ENCODE data around the gene CPED1. TPM values are rescaled to one million over a fixed set of nuclear protein-coding genes. Genes with fewer than 3 reads are reported as not detected.

Gene CPED1
- total and polyA plus RNA-seq, 4 experiments from 2014 or later: 0.32 TPM; not detected in 3

GRCh38 chr7:121172484-121172883 lies 184.0 kb downstream of the CPED1 start:
- no peak for DNase-seq
- Mint-ChIP-seq H3K9me3 (peaks cover 0 to 2% (median 0%) of the 10 kb centered on the region in 8 donors), H3K4me1 (no peaks in the 10 kb centered on the region), H3K27ac (no peak overlapping the region), H3K4me3 (no peak overlapping the region), H3K36me3 (no peaks in the 10 kb centered on the region), H3K27me3 (peaks cover 3 to 8% of the 10 kb centered on the region in 2 donors)
- Histone ChIP-seq H3K27ac (ENCODE audit: low read depth, low read length) (no peak overlapping the region), H3K9me3 (ENCODE audit: control insufficient read depth in 1 of 2, low read length in 2 of 2) (no peaks in the 10 kb centered on the region), H3K27me3 (ENCODE audit: insufficient read depth, low read length) (no peaks in the 10 kb centered on the region), H3K36me3 (ENCODE audit: insufficient read depth, low read length) (no peaks in the 10 kb centered on the region), H3K4me3 (ENCODE audit: low read length in 2 of 2) (no peak overlapping the region), H3K4me1 (ENCODE audit: insufficient read depth, low read length) (no peaks in the 10 kb centered on the region)
- intact Hi-C loops (cut with micrococcal nuclease): no loop called here
- ChIA-PET CTCF (ENCODE audit: partially characterized antibody) (no interaction called here), POLR2A (ENCODE audit: partially characterized antibody) (no interaction called here)

- no peaks in the 10 kb centered on the region for H3K36me3 ChIP-seq (ENCODE audit: insufficient read depth, low read length)
- intact Hi-C loops (cut with micrococcal nuclease): no loop called here
- no peak for DNase-seq
- Mint-ChIP-seq H3K27me3 (peaks cover 4 to 8% of the 10 kb centered on the region in 2 donors), H3K4me1 (peaks cover 0 to 9% (median 3%) of the 10 kb centered on the region in 4 donors), H3K36me3 (no peaks in the 10 kb centered on the region), H3K9me3 (peaks cover 0 to 2% (median 0%) of the 10 kb centered on the region in 8 donors), H3K27ac (no peak overlapping the region), H3K4me3 (no peak overlapping the region)
- no peaks in the 10 kb centered on the region for H3K9me3 ChIP-seq (ENCODE audit: control insufficient read depth in 1 of 2, low read length in 2 of 2)
- H3K27ac ChIP-seq (ENCODE audit: low read depth, low read length): no peak overlapping the region
- no peaks in the 10 kb centered on the region for H3K4me1 ChIP-seq (ENCODE audit: insufficient read depth, low read length)
- no peaks in the 10 kb centered on the region for H3K27me3 ChIP-seq (ENCODE audit: insufficient read depth, low read length)
- H3K4me3 ChIP-seq (ENCODE audit: low read length in 2 of 2): no peak overlapping the region
- CTCF ChIA-PET (ENCODE audit: partially characterized antibody): no interaction called here
- POLR2A ChIA-PET (ENCODE audit: partially characterized antibody): no interaction called here
Observed at GRCh38 chr7:121175826-121176225, 187.3 kb downstream of the CPED1 start.

GRCh38 chr7:121178452-121178851 lies 189.9 kb downstream of the CPED1 start:
- Mint-ChIP-seq H3K36me3 (no peaks in the 10 kb centered on the region), H3K27me3 (peaks cover 1 to 6% of the 10 kb centered on the region in 2 donors), H3K4me3 (peak overlapping the region in 1 of 8 donors; percentile 31), H3K9me3 (peaks cover 0 to 2% (median 0%) of the 10 kb centered on the region in 8 donors), H3K27ac (no peak overlapping the region), H3K4me1 (peaks cover 0 to 9% (median 3%) of the 10 kb centered on the region in 4 donors)
- Histone ChIP-seq H3K27me3 (ENCODE audit: insufficient read depth, low read length) (no peaks in the 10 kb centered on the region), H3K27ac (ENCODE audit: low read depth, low read length) (no peak overlapping the region), H3K36me3 (ENCODE audit: insufficient read depth, low read length) (no peaks in the 10 kb centered on the region), H3K9me3 (ENCODE audit: control insufficient read depth in 1 of 2, low read length in 2 of 2) (no peaks in the 10 kb centered on the region), H3K4me3 (ENCODE audit: low read length in 2 of 2) (no peak overlapping the region), H3K4me1 (ENCODE audit: insufficient read depth, low read length) (no peaks in the 10 kb centered on the region)
- intact Hi-C loops (cut with micrococcal nuclease): no loop called here
- ChIA-PET POLR2A (ENCODE audit: partially characterized antibody) (no interaction called here), CTCF (ENCODE audit: partially characterized antibody) (no interaction called here)
- no peak for DNase-seq

DNA sequence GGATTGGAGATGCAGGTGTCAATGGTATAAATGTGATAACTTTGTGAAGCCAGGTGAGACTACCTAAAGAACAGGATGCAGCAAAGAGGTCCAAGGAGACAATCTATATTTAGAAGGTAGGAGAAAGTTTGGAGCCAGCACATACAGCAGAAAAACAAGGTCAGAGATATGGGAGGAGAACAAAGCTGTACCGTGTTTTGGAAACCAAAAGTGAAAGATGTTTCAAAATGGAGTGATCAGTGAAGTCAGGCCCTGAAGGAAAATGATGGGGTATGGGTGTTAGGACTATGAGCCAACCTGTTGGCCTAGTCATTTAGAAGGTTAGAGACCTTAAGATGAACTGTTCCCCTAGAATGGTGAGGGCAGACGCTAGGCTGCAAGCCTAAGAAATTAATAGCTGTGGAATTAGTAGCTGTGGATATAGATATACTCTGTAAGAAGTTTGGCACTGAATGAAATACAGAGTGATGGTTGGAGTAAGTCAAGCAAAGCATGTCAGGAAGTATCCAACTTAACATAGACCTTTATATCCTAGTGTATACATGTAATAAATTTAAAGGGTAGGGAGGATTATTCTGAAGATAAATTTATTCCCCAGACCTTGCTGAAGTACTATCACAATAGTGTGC lies 190.5 kb downstream of the CPED1 start:
- intact Hi-C loops (cut with micrococcal nuclease): no loop called here
- no peaks in the 10 kb centered on the region for H3K9me3 ChIP-seq (ENCODE audit: control insufficient read depth in 1 of 2, low read length in 2 of 2)
- H3K4me3 ChIP-seq (ENCODE audit: low read length in 2 of 2): no peak overlapping the region
- DNase-seq: no peak
- H3K27ac Mint-ChIP-seq: no peak overlapping the region
- H3K27ac ChIP-seq (ENCODE audit: low read depth, low read length): no peak overlapping the region
- ChIA-PET POLR2A (ENCODE audit: partially characterized antibody) (no interaction called here), CTCF (ENCODE audit: partially characterized antibody) (no interaction called here)
- H3K27me3 ChIP-seq (ENCODE audit: insufficient read depth, low read length): no peaks in the 10 kb centered on the region
- H3K36me3 ChIP-seq (ENCODE audit: insufficient read depth, low read length): no peaks in the 10 kb centered on the region
- H3K4me3 Mint-ChIP-seq: peak overlapping the region in 3 of 8 donors; percentile 3 to 31 (median 22)
- H3K27me3 Mint-ChIP-seq: peaks cover 3 to 6% of the 10 kb centered on the region in 2 donors
- no peaks in the 10 kb centered on the region for H3K36me3 Mint-ChIP-seq
- no peaks in the 10 kb centered on the region for H3K4me1 ChIP-seq (ENCODE audit: insufficient read depth, low read length)
- peaks cover 0 to 2% (median 0%) of the 10 kb centered on the region in 8 donors for H3K9me3 Mint-ChIP-seq
- H3K4me1 Mint-ChIP-seq: peaks cover 0 to 9% (median 3%) of the 10 kb centered on the region in 4 donors

DNA sequence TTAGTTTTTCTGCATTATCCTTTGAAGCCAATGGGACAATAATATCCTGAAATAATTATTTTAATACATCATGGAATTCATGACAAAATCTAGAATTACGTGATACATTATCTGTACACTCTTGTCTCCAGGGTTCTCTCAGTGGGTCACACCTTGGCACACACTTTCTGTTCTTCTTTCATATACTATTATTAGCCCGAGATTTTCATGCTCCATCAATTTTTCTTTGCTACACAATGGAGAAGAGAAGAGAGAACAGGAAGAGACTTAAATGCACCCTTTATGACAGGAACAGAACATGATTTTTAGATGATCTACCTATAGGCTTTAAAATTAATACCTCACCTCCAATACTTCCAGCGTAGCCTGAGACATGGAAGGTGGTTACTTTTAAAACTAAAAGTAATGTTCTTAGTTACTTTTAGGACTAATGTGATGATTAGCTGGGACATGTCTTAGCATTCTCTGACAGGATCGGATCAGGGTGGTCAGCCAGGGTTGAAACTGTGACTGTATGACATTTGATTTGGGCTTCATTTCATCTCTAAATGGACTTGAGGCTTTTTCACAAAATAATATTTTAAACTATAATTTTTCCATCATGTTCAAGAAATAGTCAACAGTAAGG lies 192.0 kb downstream of the CPED1 start:
- no peak overlapping the region for H3K4me3 ChIP-seq (ENCODE audit: low read length in 2 of 2)
- H3K9me3 Mint-ChIP-seq: no peaks in the 10 kb centered on the region
- H3K27ac Mint-ChIP-seq: no peak overlapping the region

DNA sequence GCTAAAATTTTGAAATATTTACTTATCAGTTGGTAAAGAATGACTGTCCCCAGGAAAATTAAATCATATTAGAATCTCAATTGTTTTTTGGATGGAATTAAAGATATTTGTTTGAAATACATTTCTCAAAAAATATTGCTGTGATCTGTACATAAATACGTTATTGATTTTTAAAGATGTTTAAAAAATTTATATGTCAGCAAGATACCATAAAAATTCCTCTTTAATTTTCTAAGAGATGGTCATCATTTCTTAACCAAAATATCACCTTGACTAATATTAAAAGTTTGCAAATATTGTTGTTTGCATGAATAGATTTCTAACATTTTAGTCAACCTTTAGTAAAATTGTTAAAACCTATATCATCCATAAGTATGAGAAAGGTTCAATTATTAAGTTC lies 192.8 kb downstream of the CPED1 start:
- intact Hi-C loops (cut with micrococcal nuclease): no loop called here
- H3K27ac ChIP-seq (ENCODE audit: low read depth, low read length): no peak overlapping the region
- no peak overlapping the region for H3K4me3 Mint-ChIP-seq
- H3K27me3 Mint-ChIP-seq: peaks cover 0 to 4% of the 10 kb centered on the region in 2 donors
- H3K4me1 ChIP-seq (ENCODE audit: insufficient read depth, low read length): no peaks in the 10 kb centered on the region
- H3K36me3 ChIP-seq (ENCODE audit: insufficient read depth, low read length): no peaks in the 10 kb centered on the region
- no peaks in the 10 kb centered on the region for H3K9me3 Mint-ChIP-seq
- H3K27me3 ChIP-seq (ENCODE audit: insufficient read depth, low read length): no peaks in the 10 kb centered on the region
- no peaks in the 10 kb centered on the region for H3K9me3 ChIP-seq (ENCODE audit: control insufficient read depth in 1 of 2, low read length in 2 of 2)
- peaks cover 0 to 9% (median 3%) of the 10 kb centered on the region in 4 donors for H3K4me1 Mint-ChIP-seq
- CTCF ChIA-PET (ENCODE audit: partially characterized antibody): no interaction called here
- DNase-seq: no peak
- no peak overlapping the region for H3K4me3 ChIP-seq (ENCODE audit: low read length in 2 of 2)
- no peak overlapping the region for H3K27ac Mint-ChIP-seq
- POLR2A ChIA-PET (ENCODE audit: partially characterized antibody): no interaction called here
- H3K36me3 Mint-ChIP-seq: no peaks in the 10 kb centered on the region

More for the DNA sequence above, 192.0 kb downstream of the CPED1 start:
- Histone ChIP-seq H3K27me3 (ENCODE audit: insufficient read depth, low read length) (no peaks in the 10 kb centered on the region), H3K36me3 (ENCODE audit: insufficient read depth, low read length) (no peaks in the 10 kb centered on the region), H3K9me3 (ENCODE audit: control insufficient read depth in 1 of 2, low read length in 2 of 2) (no peaks in the 10 kb centered on the region), H3K27ac (ENCODE audit: low read depth, low read length) (no peak overlapping the region), H3K4me1 (ENCODE audit: insufficient read depth, low read length) (no peaks in the 10 kb centered on the region)
- ChIA-PET POLR2A (ENCODE audit: partially characterized antibody) (no interaction called here), CTCF (ENCODE audit: partially characterized antibody) (no interaction called here)
- intact Hi-C loops (cut with micrococcal nuclease): no loop called here
- Mint-ChIP-seq H3K4me1 (peaks cover 0 to 9% (median 3%) of the 10 kb centered on the region in 4 donors), H3K4me3 (no peak overlapping the region), H3K36me3 (no peaks in the 10 kb centered on the region), H3K27me3 (peaks cover 0 to 3% of the 10 kb centered on the region in 2 donors)
- no peak for DNase-seq

DNA sequence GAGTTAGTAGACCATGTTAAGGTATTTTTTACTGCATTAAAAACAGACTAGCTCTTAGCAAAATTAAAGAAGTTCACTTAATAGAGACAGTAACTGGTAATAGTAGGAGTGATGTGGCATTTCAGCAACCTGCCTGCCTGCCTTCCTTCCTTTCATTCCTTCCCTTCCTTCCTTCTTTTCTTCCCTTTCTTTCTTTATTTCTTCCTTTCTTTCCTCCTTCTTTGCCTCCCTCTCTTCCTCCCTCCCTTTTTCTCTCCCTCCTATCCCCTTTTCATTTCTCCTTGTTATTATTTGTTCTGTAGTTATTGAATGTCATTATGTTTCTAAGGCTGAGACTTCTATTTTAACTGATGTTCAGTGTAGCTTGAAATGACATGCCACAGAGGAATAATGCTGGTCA lies 193.8 kb downstream of the CPED1 start:
- H3K4me1 Mint-ChIP-seq: peaks cover 0 to 9% (median 3%) of the 10 kb centered on the region in 4 donors
- CTCF ChIA-PET (ENCODE audit: partially characterized antibody): no interaction called here

More for the DNA sequence above, 193.8 kb downstream of the CPED1 start:
- POLR2A ChIA-PET (ENCODE audit: partially characterized antibody): no interaction called here
- Mint-ChIP-seq H3K9me3 (no peaks in the 10 kb centered on the region), H3K27me3 (peaks cover 0 to 4% of the 10 kb centered on the region in 2 donors), H3K36me3 (no peaks in the 10 kb centered on the region), H3K4me3 (no peak overlapping the region), H3K27ac (no peak overlapping the region)
- H3K27me3 ChIP-seq (ENCODE audit: insufficient read depth, low read length): no peaks in the 10 kb centered on the region
- H3K4me1 ChIP-seq (ENCODE audit: insufficient read depth, low read length): no peaks in the 10 kb centered on the region
- no peaks in the 10 kb centered on the region for H3K9me3 ChIP-seq (ENCODE audit: control insufficient read depth in 1 of 2, low read length in 2 of 2)
- no peak overlapping the region for H3K27ac ChIP-seq (ENCODE audit: low read depth, low read length)
- no peaks in the 10 kb centered on the region for H3K36me3 ChIP-seq (ENCODE audit: insufficient read depth, low read length)
- no peak overlapping the region for H3K4me3 ChIP-seq (ENCODE audit: low read length in 2 of 2)
- intact Hi-C loops (cut with micrococcal nuclease): no loop called here
- no peak for DNase-seq
